Measurements from ENCODE around the gene RNF144A.

RNF144A gene

GRCh38 chr2:6909431-6910385 is 7.5 kb upstream of the RNF144A start:
- peak; percentile 45 for DNase-seq

GRCh38 chr2:6911721-6912120 is 5.5 kb upstream of the RNF144A start:
- no peak for DNase-seq

DNA sequence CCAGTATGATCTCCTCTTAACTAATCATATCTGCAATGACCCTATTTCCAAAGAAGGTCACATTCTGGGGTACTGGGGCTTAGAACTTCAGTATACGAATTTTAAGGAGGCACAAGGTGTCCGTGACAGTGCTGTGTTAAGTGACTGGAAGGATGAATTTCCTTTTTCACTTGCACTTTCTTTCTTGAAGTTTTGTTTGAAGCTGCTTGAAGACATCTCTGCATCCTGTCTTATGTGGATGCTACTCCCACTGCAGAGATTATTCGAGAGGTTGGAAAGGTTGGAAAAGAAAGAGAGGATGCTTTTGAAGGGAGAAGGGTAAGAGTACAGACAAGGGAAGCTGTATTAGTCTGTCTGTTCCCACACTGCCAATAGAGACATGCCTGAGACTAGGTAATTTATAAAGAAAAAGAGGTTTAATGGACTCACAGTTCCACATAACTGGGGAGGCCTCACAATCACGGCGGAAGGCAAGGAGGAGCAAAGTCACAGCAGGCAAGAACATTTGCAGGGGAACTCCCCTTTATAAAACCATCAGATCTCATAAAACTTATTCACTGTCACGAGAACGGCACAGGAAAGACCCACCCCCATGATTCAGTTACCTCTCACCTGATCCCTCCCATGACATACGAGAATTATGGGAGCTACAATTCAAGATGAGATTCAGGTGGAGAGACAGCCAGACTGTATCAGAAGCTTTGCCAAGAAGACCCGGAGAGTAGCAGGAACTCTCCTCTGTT is 3.6 kb upstream of the RNF144A start:
- DNase-seq: no peak

- no peak for DNase-seq
Observed at GRCh38 chr2:6914828-6915227, 2.4 kb upstream of the RNF144A start.

DNA sequence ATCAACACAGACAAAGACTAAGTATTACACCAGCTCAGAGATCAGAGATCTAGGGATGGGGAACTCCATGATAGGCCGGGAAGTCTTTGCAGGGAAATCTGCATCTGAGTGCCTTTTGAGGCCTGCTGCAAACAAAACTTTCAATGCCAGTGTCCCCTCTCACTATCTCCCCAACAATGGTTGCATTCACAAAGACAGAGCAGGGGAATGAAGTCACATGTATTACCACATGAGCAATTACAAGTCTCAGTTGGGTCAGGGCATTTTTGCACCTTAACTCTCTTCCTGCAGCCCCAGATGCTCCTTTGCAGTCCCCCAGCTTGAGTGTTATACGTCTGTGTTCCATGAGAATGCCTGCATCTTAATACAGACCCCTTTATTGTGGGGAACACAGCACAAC is 1.8 kb upstream of the RNF144A start:
- no peak for DNase-seq

DNA sequence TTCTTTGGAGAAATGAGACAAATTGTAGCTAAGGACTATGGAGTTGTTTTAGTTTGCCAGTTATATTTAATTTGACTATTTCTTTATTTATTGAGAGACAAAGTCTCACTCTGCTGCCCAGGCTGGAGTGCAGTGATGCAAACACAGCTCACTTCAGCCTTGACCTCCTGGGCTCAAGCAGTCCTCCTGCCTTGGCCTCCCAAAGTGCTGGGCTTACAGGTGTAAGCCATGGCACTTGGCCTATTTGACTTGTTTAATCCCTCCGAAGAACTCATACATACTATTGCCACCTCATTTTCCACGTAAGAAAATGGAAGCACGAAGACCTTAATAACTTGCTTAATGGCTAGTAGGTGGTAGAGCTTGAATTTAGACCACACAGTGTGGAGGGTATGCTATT is 988 bp upstream of the RNF144A start:
- no peak for DNase-seq

DNA sequence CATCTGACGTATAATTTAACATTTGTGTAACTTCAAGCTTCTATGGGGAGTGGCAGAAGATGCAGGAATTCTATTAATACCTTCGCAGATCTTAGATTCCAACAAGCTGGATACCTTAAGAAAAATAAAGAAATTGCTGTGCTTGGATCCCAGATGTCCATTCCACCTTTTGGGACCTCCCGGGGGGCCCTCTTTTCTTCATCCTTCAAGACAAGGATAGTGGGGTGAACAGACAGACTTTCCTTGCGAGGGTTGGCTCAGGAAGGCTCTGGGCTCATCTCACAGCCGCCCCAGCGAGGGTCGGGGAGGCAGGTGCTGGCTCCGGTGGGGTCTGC is 509 bp upstream of the RNF144A start:
- DNase-seq: no peak

DNA sequence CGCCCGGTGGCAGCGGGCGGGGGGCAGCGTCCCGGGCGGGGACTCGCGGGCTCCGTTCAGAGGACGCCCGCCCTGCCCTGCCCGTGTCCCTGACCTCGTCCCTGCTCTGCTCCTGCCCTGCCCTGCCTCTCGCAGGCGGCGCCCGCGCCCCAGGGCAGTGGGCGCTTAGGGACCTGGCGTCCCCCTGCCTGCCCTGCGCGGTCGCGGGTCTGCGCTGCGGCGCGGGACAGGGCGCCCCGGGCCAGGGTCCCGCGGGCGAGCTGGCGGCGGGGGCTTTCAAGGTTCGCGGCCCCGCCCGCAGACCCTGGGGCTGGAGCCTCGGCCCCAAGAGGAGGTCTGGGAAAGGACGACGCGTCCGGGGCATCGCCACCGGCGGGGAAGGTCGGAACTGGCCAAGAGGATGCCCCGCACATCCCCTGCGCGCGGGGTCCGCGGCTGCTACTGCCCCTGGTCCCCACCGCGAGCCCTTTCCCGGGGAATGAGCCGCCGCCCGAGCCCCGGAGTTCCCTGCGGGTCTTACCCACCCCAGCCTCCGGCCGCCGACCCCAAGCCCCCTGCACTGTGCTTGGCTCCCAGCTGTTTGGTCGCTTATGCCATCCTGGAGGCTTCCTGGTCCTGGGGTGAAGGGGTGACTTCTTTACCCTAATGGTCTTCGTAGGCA is 679 bp downstream of the RNF144A start:
- DNase-seq: no peak

GRCh38 chr2:6919901-6920742 is 2.9 kb downstream of the RNF144A start:
- DNase-seq: no peak

DNA sequence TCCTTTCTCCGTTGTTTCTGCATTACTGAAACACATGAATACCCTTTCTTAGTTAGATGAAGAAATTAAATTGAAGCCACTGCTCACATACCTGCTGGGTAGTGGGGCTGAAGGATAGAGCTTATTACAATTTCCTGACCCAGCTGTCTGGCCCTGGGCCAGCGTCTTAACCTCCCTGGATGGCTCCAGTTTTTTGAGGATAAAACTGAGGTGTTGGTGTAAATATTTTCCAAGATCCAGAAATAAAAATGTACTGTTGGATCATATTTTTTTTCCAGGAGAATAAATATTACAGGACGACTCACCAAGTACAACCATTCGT is 3.5 kb downstream of the RNF144A start:
- DNase-seq: no peak

- DNase-seq: no peak
Observed at GRCh38 chr2:6921321-6921922, 4.2 kb downstream of the RNF144A start.

GRCh38 chr2:6922201-6922656 is 5.0 kb downstream of the RNF144A start:
- DNase-seq: no peak

GRCh38 chr2:6923319-6923718 is 6.1 kb downstream of the RNF144A start:
- no peak for DNase-seq

- no peak for DNase-seq
Observed at GRCh38 chr2:6924101-6924923, 7.1 kb downstream of the RNF144A start.

GRCh38 chr2:6924924-6925409 is 7.8 kb downstream of the RNF144A start:
- no peak for DNase-seq

DNA sequence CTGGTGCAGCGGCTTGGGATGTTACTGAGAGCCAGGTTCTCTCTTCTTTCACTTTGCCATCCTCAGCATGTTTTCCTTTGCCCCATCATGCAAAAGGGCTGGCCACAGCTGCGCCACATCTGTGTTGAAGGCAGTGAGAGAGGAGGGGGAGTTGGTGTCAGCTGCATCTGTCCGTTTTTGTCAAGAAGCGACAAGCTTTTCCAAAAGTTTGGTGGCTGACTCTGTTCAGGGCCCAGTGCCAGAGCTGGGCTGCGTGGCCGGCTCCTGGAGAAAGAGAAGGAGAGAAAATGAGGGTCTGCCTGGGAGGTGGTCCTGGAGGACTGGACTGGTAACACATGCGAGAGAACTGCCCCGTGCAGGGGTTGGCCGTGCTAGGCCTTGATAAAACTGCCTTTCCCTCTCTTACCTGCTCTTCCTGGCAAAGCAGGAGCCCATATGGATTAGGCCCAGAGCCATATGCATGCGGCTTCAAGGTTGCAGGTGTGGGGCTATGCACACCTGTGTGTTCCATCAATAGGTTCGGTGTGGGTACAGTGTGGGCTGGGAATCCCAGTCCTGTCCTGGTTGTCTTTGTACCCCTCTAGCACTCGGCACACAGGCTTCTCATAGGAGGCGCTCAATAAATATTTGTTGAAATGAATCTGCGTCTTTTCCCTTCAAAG is 9.0 kb downstream of the RNF144A start:
- no peak for DNase-seq

- DNase-seq: no peak
Observed at GRCh38 chr2:6927186-6927585, 10.0 kb downstream of the RNF144A start.

GRCh38 chr2:6927753-6928152 is 10.5 kb downstream of the RNF144A start:
- no peak for DNase-seq

DNA sequence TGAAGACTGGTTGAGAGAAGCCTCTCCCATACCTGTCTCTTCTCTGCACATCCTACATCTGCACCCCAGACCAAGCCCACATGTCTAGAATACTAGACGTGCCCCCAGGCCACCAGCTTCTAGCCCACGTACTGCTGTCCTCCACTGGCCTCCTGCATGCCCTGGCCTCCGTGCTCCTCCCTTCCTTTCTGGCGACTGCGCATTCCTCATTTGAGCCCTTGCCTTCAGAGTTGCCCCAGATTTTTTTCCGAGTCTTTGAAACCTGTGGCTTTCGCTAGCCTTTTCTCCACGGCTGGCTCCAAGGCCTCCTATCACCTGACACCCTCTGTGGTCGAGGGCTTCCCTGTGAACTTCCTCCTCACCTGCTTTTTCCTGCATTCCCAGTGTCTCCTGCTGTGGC is 11.2 kb downstream of the RNF144A start:
- DNase-seq: no peak

DNA sequence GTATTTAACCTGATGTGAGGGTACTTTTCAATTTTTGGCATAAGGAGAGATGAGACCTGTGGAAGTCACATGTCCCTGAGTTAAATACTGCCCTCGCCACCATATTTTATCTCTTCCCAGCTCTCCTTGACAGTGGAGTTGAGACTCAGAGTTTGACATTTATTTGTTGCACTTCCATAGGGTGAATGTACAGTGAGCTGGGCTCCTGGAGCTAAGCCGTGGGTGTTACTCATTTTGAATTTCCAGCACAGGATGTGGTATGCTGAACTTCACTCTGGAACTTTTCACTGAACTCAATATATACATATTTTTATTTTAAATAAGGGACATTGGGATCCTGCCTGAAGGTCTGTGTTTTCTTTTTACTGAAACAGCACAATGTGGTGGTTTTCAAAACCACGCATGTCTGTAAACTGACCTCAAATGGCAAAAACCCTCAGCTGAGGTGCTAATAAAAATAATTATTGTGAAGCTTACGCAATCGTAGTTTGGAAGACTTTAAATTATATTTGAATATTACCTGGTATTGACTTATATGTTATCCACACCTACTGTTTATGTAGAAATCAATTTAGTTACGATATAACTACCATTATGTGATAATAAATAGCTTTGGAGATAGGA is 12.1 kb downstream of the RNF144A start:
- no peak for DNase-seq

Data from KG1 (cell line).